ENCODE results near the gene MORC1.
"Not testable (repeated sequence)": the region's sequence is repeated elsewhere in the genome, so short reads cannot be mapped to it uniquely, and the experiment has no call there.

MORC1 gene, protein sequence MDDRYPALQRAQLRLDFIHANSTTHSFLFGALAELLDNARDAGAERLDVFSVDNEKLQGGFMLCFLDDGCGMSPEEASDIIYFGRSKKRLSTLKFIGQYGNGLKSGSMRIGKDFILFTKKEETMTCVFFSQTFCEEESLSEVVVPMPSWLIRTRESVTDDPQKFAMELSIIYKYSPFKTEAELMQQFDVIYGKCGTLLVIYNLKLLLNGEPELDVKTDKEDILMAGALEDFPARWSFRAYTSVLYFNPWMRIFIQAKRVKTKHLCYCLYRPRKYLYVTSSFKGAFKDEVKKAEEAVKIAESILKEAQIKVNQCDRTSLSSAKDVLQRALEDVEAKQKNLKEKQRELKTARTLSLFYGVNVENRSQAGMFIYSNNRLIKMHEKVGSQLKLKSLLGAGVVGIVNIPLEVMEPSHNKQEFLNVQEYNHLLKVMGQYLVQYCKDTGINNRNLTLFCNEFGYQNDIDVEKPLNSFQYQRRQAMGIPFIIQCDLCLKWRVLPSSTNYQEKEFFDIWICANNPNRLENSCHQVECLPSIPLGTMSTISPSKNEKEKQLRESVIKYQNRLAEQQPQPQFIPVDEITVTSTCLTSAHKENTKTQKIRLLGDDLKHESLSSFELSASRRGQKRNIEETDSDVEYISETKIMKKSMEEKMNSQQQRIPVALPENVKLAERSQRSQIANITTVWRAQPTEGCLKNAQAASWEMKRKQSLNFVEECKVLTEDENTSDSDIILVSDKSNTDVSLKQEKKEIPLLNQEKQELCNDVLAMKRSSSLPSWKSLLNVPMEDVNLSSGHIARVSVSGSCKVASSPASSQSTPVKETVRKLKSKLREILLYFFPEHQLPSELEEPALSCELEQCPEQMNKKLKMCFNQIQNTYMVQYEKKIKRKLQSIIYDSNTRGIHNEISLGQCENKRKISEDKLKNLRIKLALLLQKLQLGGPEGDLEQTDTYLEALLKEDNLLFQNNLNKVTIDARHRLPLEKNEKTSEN

GRCh38 chr3:109117939-109118338 is at the start of gene MORC1:
Gene MORC1 (minus strand): TSS chr3:109118134. CDS start chr3:109118059, 75 bp downstream.
- no peak for DNase-seq

DNA sequence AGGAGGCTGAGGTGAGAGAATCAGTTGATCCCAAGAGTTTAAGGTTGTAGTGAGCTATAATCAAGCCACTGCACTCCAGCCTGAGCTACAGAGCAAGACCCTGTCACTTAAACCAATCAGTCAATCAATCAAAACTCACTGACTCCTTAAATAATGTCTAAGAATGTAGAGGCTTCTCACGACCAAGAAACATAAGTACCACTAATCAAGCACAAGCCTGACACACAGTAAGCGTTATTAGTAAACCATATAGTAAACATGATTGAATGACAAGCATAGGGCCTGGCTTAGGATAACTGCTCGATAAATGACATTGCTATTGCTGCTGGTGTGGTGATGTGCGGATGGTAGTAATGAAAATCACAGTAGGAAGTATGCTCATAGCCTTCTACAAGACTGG is 48.0 kb upstream of the MORC1 start:
- DNase-seq = no peak

DNA sequence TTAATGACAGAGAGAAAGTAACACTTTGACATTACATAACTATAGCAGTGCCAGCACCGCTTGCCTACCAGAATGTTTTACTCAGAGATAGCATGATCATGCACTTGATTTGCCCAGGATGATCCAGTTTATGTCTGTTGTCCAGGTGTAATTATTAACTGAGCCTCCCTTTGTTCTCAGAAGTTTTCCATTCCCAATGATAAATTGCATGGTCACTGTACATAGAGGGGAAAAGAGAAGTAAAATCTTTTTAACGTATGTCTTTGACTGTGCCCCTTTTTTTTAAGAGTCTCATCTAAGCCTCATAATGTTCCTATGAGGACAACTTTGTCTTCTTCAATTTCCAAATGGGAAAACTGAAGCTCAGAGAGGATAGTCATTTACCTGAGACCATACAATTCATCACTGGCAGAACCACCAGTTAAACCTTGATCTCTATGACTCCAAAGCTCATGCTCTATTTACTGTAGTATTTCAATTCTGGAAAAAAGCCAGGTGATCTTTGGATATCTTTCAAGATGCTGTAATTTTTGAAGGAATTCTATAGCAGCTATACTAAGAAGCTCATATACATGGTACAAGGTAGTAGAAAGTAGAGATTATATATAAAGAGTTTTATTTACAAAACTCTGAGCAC is 43.7 kb upstream of the MORC1 start:
- no peak for DNase-seq

- no peak for DNase-seq
Observed at GRCh38 chr3:109155828-109156227, 37.9 kb upstream of the MORC1 start.

DNA sequence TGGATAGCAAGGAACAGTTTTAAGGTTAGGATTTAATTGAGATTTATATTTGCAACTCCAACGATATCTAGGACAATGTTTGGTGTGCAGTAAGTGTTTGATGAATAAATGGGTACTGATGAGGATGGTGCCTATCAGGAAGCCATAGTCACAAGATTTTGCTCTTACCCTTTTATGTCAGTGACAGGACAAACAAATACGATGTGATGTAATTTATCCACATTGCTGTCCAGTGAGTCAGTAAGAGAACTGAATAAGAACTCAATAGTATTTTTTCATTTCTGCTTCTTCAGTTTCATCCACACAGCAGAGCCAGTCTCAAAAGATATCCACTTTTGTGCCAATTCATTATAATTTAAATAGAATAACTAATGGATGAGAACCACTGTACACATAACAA is 37.0 kb upstream of the MORC1 start:
- DNase-seq = no peak

DNA sequence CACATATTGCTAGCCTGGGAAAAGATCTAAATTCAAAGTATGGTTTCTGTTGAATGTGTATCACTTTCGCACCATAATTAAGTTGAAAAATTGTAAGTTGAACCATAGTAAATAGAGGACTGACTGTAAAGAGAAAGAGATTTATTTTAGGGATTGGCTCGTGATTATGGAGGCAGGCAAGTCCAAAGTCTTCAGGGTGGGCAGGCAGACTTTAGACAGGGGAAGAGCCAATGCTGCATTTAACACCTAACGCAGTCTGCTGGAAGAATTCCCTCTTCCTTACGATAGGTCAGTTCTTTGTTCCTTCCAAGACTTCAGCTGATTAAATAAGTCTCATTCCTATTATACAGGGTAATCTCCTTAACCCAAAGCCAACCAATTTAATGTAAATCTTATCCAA is 34.4 kb upstream of the MORC1 start:
- no peak for DNase-seq

DNA sequence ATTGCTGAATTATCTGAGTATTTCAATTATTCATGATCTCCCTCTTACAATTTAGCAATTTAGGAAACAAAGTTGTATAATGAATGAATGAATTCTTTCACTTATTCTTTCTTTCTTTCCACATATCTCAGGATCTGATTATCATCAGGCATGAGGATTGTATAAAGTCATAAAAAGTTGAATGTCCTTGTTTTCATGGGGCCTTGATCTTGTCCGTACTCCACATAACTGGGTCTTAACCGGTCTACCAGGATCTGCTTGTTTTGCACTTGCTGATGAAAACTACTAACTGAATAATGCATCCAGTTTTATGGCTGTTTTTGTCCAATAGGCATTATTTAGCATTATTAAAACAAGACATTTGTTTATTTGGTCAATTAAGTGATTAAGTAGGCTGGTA is 31.1 kb upstream of the MORC1 start:
- no peak for DNase-seq

DNA sequence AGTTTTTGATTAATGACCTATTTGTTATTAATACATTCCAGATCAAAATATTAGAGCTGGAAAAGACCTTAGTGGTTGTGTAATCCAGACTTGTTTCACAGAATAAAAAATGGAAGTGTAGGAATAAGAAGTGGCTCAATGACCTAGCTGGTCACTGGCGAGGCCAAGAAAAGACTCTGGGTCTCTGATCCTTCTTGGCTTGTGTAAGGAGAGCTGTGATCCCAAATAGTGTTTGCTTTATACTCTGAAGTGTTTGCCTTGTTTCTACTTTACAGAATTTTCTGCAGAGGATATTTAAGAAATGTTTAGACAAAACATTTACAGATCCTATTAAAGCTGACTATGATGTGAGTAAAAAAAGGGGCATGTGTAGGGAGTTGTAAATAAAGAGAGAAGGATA is 25.7 kb upstream of the MORC1 start:
- DNase-seq = no peak

DNA sequence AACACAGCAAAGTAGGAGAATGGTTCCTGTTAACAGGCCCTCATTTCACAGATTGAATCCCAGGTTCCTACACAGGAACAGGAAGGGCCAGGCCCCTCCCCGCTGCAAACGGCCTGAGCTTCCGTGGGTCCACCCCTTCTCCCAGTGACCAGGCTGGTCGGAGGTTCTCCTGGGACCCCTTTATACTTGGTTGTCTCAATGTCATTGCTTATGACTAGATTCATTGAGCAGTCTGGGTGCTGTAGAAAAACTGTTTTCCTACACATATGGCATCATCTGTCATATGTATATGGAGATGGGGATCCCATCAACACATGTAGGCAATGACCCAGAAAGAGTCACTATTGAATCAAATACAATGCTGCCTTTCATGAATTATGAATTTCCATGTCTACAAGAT is 22.4 kb upstream of the MORC1 start:
- DNase-seq = no peak

GRCh38 chr3:109137761-109138160 is 19.8 kb upstream of the MORC1 start:
- DNase-seq = no peak

- no peak for DNase-seq
Observed at GRCh38 chr3:109136523-109136922, 18.6 kb upstream of the MORC1 start, which contains the start of gene C3orf85. Gene C3orf85 (plus strand): TSS chr3:109136719. CDS start chr3:109136848, 129 bp downstream.

DNA sequence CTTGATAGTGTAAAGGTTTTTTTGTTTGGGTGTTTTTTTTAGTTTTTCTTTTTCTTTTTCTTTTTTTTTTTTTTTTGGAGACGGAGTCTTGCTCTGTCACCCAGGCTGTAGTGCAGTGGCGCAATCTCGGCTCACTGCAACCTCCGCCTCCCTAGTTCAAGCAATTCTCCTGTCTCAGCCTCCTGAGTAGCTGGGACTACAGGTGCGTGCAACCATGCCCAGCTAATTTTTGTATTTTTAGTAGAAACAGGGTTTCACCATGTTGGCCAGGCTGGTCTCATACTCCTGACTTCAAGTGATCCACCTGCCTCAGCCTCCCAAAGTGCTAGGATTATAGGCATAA is 15.5 kb upstream of the MORC1 start:
- not testable (repeated sequence) for DNase-seq

GRCh38 chr3:109132801-109133473 is 15.0 kb upstream of the MORC1 start:
- no peak for DNase-seq

DNA sequence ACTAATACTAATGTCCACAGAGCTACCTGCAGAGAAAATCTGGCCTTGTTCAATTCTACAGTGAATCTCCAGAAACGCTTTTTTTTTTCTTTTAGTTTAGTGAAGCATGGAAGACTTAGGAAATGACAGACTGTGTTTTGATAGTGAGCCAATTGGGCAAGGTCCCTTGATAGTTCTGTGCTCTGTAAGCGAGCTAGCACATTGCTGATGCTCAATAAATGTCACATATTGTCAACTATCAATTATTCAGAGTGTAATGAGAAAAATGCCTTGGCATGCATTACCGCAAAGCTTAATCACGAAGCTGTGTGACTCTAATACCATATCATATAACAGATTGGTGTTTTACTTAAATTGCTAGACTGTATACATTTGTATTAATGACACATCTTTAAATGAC is 13.3 kb upstream of the MORC1 start:
- DNase-seq = no peak

- DNase-seq = no peak
Observed at GRCh38 chr3:109127553-109127952, 9.6 kb upstream of the MORC1 start.

DNA sequence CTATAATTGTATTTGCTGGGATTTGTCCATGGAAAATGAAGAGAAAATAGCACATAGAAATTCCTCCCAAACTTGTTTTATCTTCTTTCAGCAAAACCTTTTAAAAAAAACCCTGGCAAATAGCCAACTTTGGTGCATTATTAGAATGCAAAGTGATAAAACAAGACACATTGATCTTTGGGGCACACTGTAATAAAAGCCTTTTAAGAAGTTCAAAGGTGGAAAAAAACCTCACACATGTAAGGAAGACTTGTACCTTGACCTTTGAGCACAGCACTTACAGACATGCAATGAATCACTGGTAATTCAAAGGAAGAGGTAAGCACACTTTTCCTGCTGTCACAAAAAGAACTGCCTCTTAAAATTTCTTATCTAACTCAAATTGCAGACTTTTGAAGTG is 8.0 kb upstream of the MORC1 start:
- DNase-seq = no peak

DNA sequence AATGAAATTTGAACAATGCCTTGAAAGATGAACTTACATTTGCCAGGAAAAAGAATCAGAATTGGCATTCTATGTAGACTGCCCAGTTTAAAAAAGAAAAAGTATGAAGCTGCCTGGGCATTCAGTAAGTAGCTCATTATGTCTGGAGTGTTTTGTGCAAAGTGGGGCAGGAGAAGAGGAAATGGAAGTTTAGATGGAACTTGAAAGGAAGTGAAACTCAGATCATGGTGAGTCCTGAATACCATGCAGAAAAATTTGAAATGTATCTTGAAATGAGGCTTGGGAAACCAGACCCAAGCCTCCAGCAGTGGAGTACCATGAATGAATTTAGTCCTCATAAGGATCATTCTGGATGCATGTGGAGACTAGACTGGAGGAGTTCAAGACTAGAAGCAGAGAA is 4.8 kb upstream of the MORC1 start:
- DNase-seq = no peak

DNA sequence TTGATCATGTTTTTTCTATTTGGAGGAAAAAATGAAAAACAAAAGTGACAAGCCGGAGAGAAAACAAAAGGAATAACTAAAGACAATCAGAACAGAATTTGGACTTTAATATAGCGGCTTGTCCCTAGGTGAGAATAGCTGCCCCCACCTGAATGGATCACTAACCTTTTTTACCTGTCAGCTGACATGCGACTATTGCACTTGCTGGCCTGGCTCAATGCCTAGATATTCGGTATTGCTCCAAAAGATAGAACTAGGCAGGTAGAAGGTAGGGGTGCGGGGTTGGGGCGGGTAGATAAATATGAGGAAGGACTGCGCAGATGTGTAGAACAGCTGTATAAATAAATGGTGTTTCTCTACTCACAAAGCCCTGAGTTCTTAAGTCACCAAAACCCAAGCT is 650 bp upstream of the MORC1 start:
- DNase-seq = no peak

DNA sequence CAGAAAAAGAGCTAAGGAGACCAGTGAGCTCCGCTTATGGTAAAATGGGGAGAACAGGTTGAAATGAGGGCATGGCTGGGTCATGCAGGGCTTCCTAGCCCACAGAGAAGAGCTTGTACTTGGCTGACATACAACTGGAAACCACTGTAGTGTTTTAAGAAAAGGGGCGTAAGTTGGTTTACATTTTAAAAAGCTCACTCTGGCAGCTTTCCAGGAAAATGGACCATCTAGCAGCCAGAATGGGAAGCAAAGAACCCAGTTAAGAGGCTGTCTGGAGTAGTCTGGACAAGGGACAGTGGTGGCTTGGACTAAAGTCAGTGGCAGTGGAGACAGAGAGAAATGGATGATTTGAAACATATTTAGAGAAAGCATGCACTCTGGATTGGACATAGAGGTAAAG is 1.9 kb downstream of the MORC1 start:
- no peak for DNase-seq

GRCh38 chr3:109115451-109115850 is 2.5 kb downstream of the MORC1 start:
- no peak for DNase-seq

GRCh38 chr3:109114746-109115145 is 3.2 kb downstream of the MORC1 start:
- no peak for DNase-seq

DNA sequence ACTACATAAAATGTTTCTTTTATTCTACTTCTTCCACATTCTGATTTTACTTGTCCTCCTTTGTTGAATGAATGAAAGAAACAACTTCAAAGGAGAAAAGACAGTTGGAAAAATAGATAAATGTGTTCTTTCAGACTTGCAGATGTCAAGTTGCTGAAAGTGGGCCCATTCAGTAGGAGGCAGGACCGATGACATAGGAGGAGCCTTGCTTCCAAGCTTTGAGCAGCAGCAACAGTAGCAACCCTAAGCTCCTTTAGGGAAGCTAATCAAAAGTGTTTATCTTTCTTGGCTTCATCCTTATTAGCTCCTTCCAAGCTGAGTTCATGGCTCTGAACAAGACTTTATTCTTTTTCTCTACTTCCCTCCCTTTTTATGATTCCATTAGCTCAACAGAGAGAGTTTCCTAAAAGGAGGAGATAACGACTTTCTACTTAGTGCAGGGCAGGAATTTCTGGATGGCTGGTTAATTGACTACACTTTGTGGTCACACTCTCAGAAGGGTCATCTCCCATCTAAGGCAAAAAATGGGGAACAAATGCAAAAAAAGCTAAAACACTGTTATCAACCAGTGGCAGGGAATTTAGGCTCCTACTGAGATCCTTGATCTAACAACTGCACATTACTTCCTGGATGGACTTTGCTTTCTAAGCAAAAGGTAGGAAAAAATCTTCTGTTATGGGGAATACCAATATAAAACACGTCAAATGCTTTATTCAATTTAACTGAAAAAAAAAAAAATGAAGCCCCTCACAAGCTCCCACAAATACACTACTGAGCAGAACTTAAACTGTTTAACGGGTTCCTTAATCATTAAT is 4.8 kb downstream of the MORC1 start:
- no peak for DNase-seq
